Activated T-cell treated with anti-CD3 and anti-CD28 coated beads, Interleukin-2, amount 50 U/mL, for 24 hours (primary cell): ENCODE results near the gene PEPD.

Source experiments
- DNase-seq: peaks from one replicate; pipeline ENCODE4 v3.0.0-alpha.2; 2020
- H3K27ac Mint-ChIP-seq: 2 replicates; pipeline ENCODE4 v1.8.0; 2020; ENCODE audit warnings: mild to moderate bottlenecking, mixed read lengths
- H3K27me3 Mint-ChIP-seq: 2 replicates; pipeline ENCODE4 v1.8.0; 2020; ENCODE audit warnings: mixed read lengths
- H3K36me3 Mint-ChIP-seq: 2 replicates; pipeline ENCODE4 v1.8.0; 2020; ENCODE audit warnings: low read depth, mixed read lengths
- H3K4me1 Mint-ChIP-seq: 2 replicates; pipeline ENCODE4 v1.8.0; 2020; ENCODE audit warnings: low read depth, mixed read lengths
- H3K4me3 Mint-ChIP-seq: 2 replicates; pipeline ENCODE4 v1.8.0; 2020; ENCODE audit warnings: mild to moderate bottlenecking, moderate library complexity, mixed read lengths
- H3K9me3 Mint-ChIP-seq: 2 replicates; pipeline ENCODE4 v1.8.0; 2020; ENCODE audit warnings: mixed read lengths

PEPD gene

DNA sequence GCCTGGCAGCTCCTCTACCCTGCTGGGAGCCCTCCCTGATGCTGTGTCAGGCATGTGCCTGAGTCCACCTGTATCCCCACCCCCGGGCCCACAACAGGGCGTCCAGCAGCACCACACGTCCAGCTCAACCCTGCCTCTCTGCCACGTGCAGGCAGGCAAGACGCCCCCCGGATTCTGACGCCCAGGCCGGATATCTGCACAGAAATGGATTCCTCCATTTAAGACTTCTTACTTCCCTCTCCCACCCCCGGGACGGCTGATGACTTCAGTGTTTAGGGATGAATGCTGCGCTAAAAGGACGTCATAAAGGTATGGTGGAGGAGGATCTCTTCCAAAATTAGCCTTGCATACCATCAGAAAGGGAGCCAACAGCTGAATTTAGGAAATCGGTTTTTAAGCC is 10.2 kb downstream of the PEPD start:
- peaks cover 35% of the 10 kb centered on the region for H3K36me3 Mint-ChIP-seq
- H3K9me3 Mint-ChIP-seq = no peaks in the 10 kb centered on the region
- H3K27ac Mint-ChIP-seq = no peak overlapping the region
- no peaks in the 10 kb centered on the region for H3K27me3 Mint-ChIP-seq
- DNase-seq = no peak
- no peak overlapping the region for H3K4me3 Mint-ChIP-seq
- H3K4me1 Mint-ChIP-seq = peaks cover 16% of the 10 kb centered on the region

GRCh38 chr19:33510462-33511194 is 11.0 kb downstream of the PEPD start:
- Mint-ChIP-seq H3K4me1 (peaks cover 9% of the 10 kb centered on the region), H3K27ac (no peak overlapping the region), H3K36me3 (peaks cover 35% of the 10 kb centered on the region), H3K4me3 (no peak overlapping the region), H3K9me3 (no peaks in the 10 kb centered on the region), H3K27me3 (no peaks in the 10 kb centered on the region)
- no peak for DNase-seq

- no peaks in the 10 kb centered on the region for H3K27me3 Mint-ChIP-seq
- H3K4me1 Mint-ChIP-seq = peaks cover under 1% of the 10 kb centered on the region
- no peak overlapping the region for H3K4me3 Mint-ChIP-seq
- H3K9me3 Mint-ChIP-seq = no peaks in the 10 kb centered on the region
- no peak overlapping the region for H3K27ac Mint-ChIP-seq
- no peak for DNase-seq
- H3K36me3 Mint-ChIP-seq = peaks cover 35% of the 10 kb centered on the region
These were observed 11.8 kb downstream of the PEPD start for GRCh38 chr19:33509774-33510173.

DNA sequence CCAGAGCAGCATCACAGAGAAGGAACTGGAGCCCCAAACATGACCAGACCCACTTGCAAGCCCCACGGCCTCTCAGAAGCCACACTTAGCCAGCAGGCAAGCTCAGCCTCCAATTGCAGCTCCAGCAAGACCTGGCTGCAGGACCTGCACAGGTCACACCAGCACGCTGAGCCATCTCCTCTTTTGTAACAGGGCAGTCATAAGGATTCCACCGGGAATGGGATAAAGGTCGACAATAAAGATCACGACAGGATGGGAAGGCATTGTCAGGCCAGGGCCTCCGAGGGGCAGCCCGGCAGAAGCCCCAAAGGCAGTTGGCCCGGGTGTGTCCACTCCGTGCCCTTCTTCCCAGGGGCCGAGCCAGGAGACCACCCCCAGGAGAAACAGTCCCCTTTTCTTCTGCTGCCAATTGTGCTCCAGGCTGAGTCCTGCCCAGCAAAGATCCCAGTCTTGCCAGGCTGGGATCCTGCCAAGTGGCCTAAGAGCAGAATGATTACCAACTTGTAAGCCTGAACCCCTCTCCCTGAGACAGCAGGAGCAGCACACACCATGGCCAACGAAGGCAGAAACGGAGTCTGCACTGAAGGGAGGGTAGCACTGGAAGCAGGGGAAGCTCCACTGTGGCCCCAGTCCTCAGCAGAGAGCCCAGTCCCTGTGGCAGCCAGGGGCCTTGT is 12.5 kb downstream of the PEPD start:
- H3K4me1 Mint-ChIP-seq = no peaks in the 10 kb centered on the region
- peaks cover 35% of the 10 kb centered on the region for H3K36me3 Mint-ChIP-seq
- H3K4me3 Mint-ChIP-seq = no peak overlapping the region

GRCh38 chr19:33508431-33508830 is 13.2 kb downstream of the PEPD start:
- Mint-ChIP-seq H3K4me1 (no peaks in the 10 kb centered on the region), H3K9me3 (no peaks in the 10 kb centered on the region), H3K27ac (no peak overlapping the region), H3K4me3 (no peak overlapping the region), H3K36me3 (peaks cover 35% of the 10 kb centered on the region), H3K27me3 (no peaks in the 10 kb centered on the region)
- DNase-seq = no peak

More for the DNA sequence above, 12.5 kb downstream of the PEPD start:
- Mint-ChIP-seq H3K27ac (no peak overlapping the region), H3K9me3 (no peaks in the 10 kb centered on the region), H3K27me3 (no peaks in the 10 kb centered on the region)
- no peak for DNase-seq

- H3K36me3 Mint-ChIP-seq = peaks cover 32% of the 10 kb centered on the region
- H3K27ac Mint-ChIP-seq = no peak overlapping the region
- no peaks in the 10 kb centered on the region for H3K9me3 Mint-ChIP-seq
- no peak for DNase-seq
- no peaks in the 10 kb centered on the region for H3K4me1 Mint-ChIP-seq
- no peaks in the 10 kb centered on the region for H3K27me3 Mint-ChIP-seq
- no peak overlapping the region for H3K4me3 Mint-ChIP-seq
These were observed 13.6 kb downstream of the PEPD start for GRCh38 chr19:33508009-33508408.

- H3K36me3 Mint-ChIP-seq = peaks cover 29% of the 10 kb centered on the region
- DNase-seq = no peak
- H3K27ac Mint-ChIP-seq = no peak overlapping the region
- H3K4me3 Mint-ChIP-seq = no peak overlapping the region
- no peaks in the 10 kb centered on the region for H3K9me3 Mint-ChIP-seq
- H3K4me1 Mint-ChIP-seq = no peaks in the 10 kb centered on the region
- no peaks in the 10 kb centered on the region for H3K27me3 Mint-ChIP-seq
These were observed 14.3 kb downstream of the PEPD start for GRCh38 chr19:33507021-33507956.

GRCh38 chr19:33506498-33506897 is 15.1 kb downstream of the PEPD start:
- DNase-seq = no peak
- Mint-ChIP-seq H3K27me3 (no peaks in the 10 kb centered on the region), H3K4me3 (no peak overlapping the region), H3K36me3 (peaks cover 21% of the 10 kb centered on the region), H3K27ac (no peak overlapping the region), H3K9me3 (no peaks in the 10 kb centered on the region), H3K4me1 (no peaks in the 10 kb centered on the region)

DNA sequence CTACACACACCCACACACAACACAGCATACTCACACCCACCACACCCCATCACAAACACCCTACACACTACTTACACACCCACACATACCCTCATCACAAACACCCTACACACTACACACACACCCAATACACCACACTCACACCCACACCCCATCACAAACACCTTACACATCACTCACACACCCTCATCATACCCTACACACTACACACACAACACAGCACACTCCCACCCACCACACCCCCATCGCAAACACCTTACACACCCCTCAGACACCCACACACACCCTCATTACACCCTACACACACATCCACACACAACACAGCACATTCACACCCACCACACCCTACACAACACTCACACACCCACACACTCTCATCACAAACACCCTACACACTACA is 15.8 kb downstream of the PEPD start:
- Mint-ChIP-seq H3K27ac (no peak overlapping the region), H3K9me3 (no peaks in the 10 kb centered on the region), H3K4me3 (no peak overlapping the region), H3K27me3 (no peaks in the 10 kb centered on the region), H3K4me1 (no peaks in the 10 kb centered on the region), H3K36me3 (peaks cover 21% of the 10 kb centered on the region)
- DNase-seq = no peak

DNA sequence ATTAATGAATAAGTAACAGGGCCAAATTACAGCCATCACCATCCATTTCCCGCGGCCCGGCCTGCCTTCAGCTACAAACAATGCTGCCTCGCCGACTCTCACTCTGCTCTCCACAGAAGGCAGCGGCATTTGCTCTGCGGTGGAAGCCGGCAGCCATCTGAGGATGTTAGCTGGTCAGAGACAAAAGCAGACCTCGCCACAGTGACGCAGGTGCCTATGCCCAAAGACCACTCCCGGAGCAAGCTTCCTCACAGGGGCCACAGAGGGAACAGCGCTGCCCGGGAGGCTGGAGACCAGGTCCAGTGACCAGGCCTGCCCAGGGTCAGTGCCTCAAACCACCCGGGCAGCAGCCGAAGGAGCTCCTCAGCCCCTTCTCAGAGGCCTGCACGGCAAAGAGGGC is 16.4 kb downstream of the PEPD start:
- no peak for DNase-seq

GRCh38 chr19:33504058-33504444 is 17.5 kb downstream of the PEPD start:
- no peak overlapping the region for H3K27ac Mint-ChIP-seq
- no peak for DNase-seq
- no peak overlapping the region for H3K4me3 Mint-ChIP-seq
- no peaks in the 10 kb centered on the region for H3K4me1 Mint-ChIP-seq
- peaks cover 25% of the 10 kb centered on the region for H3K36me3 Mint-ChIP-seq
- H3K27me3 Mint-ChIP-seq = no peaks in the 10 kb centered on the region
- no peaks in the 10 kb centered on the region for H3K9me3 Mint-ChIP-seq

More for the DNA sequence above, 16.4 kb downstream of the PEPD start:
- H3K27me3 Mint-ChIP-seq = no peaks in the 10 kb centered on the region
- no peaks in the 10 kb centered on the region for H3K9me3 Mint-ChIP-seq
- no peak overlapping the region for H3K4me3 Mint-ChIP-seq
- H3K4me1 Mint-ChIP-seq = no peaks in the 10 kb centered on the region
- H3K36me3 Mint-ChIP-seq = peaks cover 26% of the 10 kb centered on the region
- H3K27ac Mint-ChIP-seq = no peak overlapping the region

DNA sequence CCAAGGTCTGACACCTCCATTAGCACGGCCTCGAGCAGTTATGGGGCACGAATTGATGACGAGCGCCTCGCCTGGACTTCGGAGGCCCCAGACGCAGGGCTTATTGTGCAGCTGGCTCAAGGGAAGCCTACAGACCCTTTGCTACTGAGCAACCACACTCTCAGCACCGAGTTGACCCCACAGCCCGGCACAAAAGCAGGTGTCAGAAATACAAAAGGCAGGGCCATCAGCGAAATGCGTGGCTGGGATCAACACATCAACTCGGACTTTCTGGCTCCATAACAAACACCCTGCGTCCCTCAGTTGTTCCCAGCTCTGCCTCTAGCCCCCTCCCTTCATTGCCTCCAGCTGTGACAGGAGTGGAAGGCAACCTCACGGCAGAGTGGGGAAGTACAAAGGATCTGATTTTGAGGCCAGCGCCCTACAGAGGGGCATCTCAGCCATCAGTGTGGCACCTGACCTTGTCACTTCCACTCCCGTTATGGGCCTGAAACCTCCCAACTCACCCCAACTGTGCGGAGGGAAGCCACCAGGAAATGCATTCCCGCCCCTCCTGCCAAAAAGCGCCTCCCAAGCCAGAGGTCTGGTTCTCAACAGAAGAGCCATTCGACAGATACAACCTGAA is 18.0 kb downstream of the PEPD start:
- H3K27ac Mint-ChIP-seq = no peak overlapping the region
- DNase-seq = no peak
- no peaks in the 10 kb centered on the region for H3K27me3 Mint-ChIP-seq
- no peaks in the 10 kb centered on the region for H3K4me1 Mint-ChIP-seq
- no peak overlapping the region for H3K4me3 Mint-ChIP-seq
- H3K36me3 Mint-ChIP-seq = peaks cover 25% of the 10 kb centered on the region
- H3K9me3 Mint-ChIP-seq = no peaks in the 10 kb centered on the region

DNA sequence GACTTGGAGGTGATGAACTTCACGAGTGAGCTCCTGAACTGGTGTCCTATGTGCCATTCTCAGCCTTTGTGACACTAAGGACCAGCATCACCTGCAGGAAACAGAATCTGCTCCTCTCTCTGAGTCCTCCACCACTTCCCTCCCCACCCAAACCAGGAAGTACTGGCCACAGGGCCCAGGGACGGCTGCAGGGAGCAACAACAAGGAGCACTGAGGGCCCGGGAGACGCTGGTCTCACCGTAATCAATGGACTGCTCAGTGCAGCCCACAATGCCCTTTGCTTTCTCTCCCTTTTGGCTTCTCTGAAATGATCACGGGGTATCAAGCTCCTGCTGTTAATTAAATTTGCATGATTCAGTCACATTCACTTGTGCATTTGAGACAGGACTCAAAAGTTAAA is 18.6 kb downstream of the PEPD start:
- Mint-ChIP-seq H3K4me1 (no peaks in the 10 kb centered on the region), H3K36me3 (peaks cover 29% of the 10 kb centered on the region), H3K4me3 (no peak overlapping the region), H3K9me3 (no peaks in the 10 kb centered on the region), H3K27ac (no peak overlapping the region), H3K27me3 (no peaks in the 10 kb centered on the region)
- no peak for DNase-seq

DNA sequence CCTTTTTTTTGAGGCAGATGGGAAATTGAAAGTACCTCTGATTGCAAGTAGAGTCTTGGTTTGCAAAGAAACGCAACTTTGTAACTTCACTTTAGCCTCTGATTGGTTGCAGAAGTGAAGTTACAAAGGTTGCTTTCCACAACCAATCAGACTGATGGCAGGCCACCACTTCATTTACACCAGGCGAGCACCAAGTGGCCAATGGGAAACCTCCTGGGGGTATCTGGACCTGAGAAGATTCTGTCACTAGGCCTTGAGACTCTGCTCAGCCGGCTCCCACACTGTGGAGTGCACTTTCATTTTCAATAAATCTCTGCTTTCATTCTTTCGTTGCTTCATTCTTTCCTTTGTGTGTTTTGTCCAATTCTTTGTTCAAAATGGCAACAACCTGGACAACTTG is 19.1 kb downstream of the PEPD start:
- Mint-ChIP-seq H3K27ac (no peak overlapping the region), H3K9me3 (no peaks in the 10 kb centered on the region), H3K4me3 (no peak overlapping the region), H3K36me3 (peaks cover 29% of the 10 kb centered on the region), H3K4me1 (no peaks in the 10 kb centered on the region), H3K27me3 (no peaks in the 10 kb centered on the region)
- DNase-seq = no peak
